GM18505 (cell line): Measurements from ENCODE around the gene SLC47A1.
"Not testable (repeated sequence)": the region's sequence is repeated elsewhere in the genome, so short reads cannot be mapped to it uniquely, and the experiment has no call there.

Source experiments
- ATAC-seq: cut with Tn5 transposase; IDR thresholded peaks from one replicate; pipeline ENCODE4 v1.9.1; 2021; ENCODE audit not compliant: unreplicated experiment
- POLR2A ChIP-seq: IDR thresholded peaks from 4 replicates; pipeline ENCODE4 v1.6.1; 2011; ENCODE audit warnings: borderline replicate concordance; ENCODE audit not compliant: insufficient read depth, insufficient read length; ENCODE audit errors: extremely low read depth

The SLC47A1 gene

GRCh38 chr17:19533718-19534561 lies at the start of gene SLC47A1:
Gene SLC47A1, plus strand, starts transcription at chr17:19533854. Its CDS starts 86 bp downstream, at chr17:19533940.
- ATAC-seq: no peak
- no peak for TF ChIP-seq POLR2A

DNA sequence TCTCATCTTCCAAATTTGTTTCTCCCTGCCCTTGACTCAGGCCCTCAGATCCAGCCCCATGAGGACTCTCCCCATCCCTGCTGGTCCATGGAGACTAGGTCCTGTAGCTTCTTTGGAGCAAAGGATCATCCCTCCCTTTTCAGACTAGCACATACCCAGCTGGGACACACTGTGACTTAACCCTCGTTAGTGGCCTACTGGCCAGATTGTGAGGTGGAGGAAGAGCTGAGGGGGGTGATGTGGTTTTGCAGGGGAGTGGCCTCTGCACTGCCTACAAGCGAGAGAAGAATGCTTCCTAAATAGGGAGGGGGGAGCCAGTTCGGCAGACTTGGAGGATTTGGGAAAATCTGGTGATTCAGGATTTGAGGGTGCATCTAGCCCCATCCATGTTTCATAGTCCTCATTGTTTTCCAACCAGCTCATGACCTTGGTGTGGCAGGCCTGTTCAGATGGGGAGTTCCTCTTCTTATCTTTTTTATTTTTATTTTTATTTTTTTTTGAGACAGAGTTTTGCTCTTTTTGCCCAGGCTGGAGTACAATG lies 47.8 kb upstream of the SLC47A1 start:
- TF ChIP-seq POLR2A: no peak
- ATAC-seq: no peak

GRCh38 chr17:19486351-19487023 lies 47.2 kb upstream of the SLC47A1 start:
- TF ChIP-seq POLR2A: no peak

GRCh38 chr17:19487024-19487600 lies 46.5 kb upstream of the SLC47A1 start:
- no peak for ATAC-seq
- no peak for TF ChIP-seq POLR2A

More at GRCh38 chr17:19486351-19487023, 47.2 kb upstream of the SLC47A1 start:
- ATAC-seq: no peak

GRCh38 chr17:19492141-19492540 lies 41.5 kb upstream of the SLC47A1 start:
- TF ChIP-seq POLR2A: no peak
- ATAC-seq: no peak

DNA sequence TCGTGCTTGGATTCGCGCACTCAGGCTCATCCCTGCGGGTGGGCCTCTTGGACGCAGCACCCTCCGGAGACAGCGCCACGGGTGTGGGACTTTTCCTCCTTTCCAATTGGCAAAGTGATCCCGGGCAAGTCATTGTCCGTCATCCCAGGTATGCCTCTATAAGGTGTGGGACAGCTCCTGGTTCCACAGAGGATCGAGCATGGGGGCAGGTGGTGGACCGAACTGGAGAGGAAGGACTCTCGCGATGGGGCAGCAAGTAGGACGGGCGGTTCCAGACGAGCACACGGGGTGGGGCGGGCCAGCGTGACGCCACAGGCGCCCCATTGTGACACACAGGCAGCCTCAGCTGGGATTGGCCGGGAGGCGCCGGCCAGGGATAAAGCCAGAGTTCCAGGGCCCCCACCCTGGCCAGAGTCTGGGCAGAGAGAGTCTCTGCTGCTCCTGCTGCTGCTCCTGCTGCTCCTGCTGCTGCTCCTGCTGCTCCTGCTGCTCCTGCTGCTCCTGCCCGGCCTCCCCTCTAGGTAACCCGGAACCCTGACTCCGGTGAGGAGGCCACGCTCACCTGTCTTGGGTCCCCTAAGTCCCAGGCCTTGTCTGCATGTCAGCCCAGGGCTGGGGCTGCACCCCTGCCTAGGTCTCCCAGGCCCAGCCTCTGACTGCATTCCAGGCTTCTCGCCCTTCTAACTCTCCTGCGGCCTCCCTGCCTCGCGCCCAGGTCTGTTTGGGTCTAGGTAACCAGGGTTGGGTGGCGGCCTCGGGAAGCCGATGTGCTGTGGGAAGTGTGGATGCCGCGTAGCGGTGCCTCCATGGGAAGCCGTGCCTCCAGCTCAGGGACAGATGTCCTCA lies 38.5 kb upstream of the SLC47A1 start:
- TF ChIP-seq POLR2A: no peak
- no peak for ATAC-seq

DNA sequence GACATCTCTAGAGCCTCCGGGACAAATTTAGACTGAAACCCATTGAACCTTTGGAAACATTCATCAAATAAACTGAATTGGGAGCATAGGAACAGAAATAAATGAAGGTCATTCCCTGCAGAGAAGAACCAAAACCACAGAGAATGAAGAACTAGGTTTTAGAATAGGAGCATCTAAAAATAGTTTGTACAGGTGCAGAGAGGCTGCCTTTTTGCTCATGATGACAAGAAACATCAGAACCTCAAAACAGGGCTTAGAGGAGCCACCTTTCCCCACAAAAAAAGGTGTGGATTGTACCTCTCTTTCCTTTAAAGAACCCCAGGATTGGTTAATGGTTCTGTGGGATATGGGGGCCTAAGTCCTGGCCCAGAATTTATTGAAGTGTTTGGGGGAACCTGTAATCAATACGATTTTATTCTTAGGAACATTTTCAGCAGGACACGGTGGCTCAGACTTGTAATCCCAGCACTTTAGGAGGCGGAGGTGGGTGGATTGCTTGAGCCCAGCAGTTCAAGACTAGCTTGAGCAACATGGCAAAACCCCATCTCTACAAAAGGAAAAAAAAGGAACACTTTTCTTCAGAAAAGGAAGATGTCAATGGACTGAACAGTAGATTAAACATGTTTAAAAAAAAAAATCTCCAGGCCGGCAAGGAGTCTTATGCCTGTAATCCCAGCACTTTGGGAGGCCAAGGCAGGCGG lies 37.7 kb upstream of the SLC47A1 start:
- TF ChIP-seq POLR2A: no peak
- ATAC-seq: no peak

- no peak for ATAC-seq
- no peak for TF ChIP-seq POLR2A
Observed at GRCh38 chr17:19497624-19498023, 36.0 kb upstream of the SLC47A1 start.

- no peak for ATAC-seq
- TF ChIP-seq POLR2A: no peak
Observed at GRCh38 chr17:19501219-19501618, 32.4 kb upstream of the SLC47A1 start.

GRCh38 chr17:19502517-19502916 lies 31.1 kb upstream of the SLC47A1 start:
- no peak for ATAC-seq

GRCh38 chr17:19505561-19505960 lies 28.1 kb upstream of the SLC47A1 start:
- not testable (repeated sequence) for ATAC-seq

More at GRCh38 chr17:19502517-19502916, 31.1 kb upstream of the SLC47A1 start:
- TF ChIP-seq POLR2A: no peak
